H9 (cell line): ENCODE data around the gene AHSG. TPM values are rescaled to one million over a fixed set of nuclear protein-coding genes. Genes with fewer than 3 reads are reported as not detected.

Experiments used
- DNase-seq: peaks from one replicate; pipeline ENCODE4 v3.0.0-alpha.2; 2017
- H2AFZ ChIP-seq: one replicate; pipeline ENCODE4 v1.6.1; 2013; ENCODE audit warnings: mild to moderate bottlenecking, low read length, control low read depth, moderate library complexity
- H2AK5ac ChIP-seq: 2 replicates; pipeline ENCODE4 v1.6.1; 2013; ENCODE audit warnings: low read length, control low read depth, mixed read lengths; ENCODE audit not compliant: insufficient read length
- H2BK120ac ChIP-seq: one replicate; pipeline ENCODE4 v1.6.1; 2013; ENCODE audit warnings: low read depth, mild to moderate bottlenecking, low read length, control low read depth, inconsistent platforms; ENCODE audit not compliant: poor library complexity, severe bottlenecking
- H2BK12ac ChIP-seq: 2 replicates; pipeline ENCODE4 v1.6.1; 2013; ENCODE audit warnings: low read length, control low read depth, mixed read lengths, low read depth; ENCODE audit not compliant: insufficient read length
- H2BK15ac ChIP-seq: 2 replicates; pipeline ENCODE4 v1.6.1; 2013; ENCODE audit warnings: low read depth, low read length, control low read depth
- H2BK20ac ChIP-seq: one replicate; pipeline ENCODE4 v1.6.1; 2013; ENCODE audit warnings: low read depth, mild to moderate bottlenecking, low read length, control low read depth, inconsistent platforms; ENCODE audit not compliant: poor library complexity, severe bottlenecking
- H2BK5ac ChIP-seq: 2 replicates; pipeline ENCODE4 v1.6.1; 2013; ENCODE audit warnings: low read length, control low read depth, mixed read lengths; ENCODE audit not compliant: insufficient read length
- H3K14ac ChIP-seq: 2 replicates; pipeline ENCODE4 v1.6.1; 2013; ENCODE audit warnings: low read length, control low read depth; ENCODE audit not compliant: insufficient read depth
- H3K18ac ChIP-seq: 2 replicates; pipeline ENCODE4 v1.6.1; 2013; ENCODE audit warnings: low read depth, mild to moderate bottlenecking, mixed read lengths, low read length, control low read depth; ENCODE audit not compliant: insufficient read length
- H3K23ac ChIP-seq: 2 replicates; pipeline ENCODE4 v1.6.1; 2013; ENCODE audit warnings: low read length, control low read depth, mixed read lengths, low read depth; ENCODE audit not compliant: insufficient read length
- H3K23me2 ChIP-seq: 2 replicates; pipeline ENCODE4 v1.6.1; 2013; ENCODE audit warnings: low read depth, mild to moderate bottlenecking, mixed read lengths, low read length, control low read depth; ENCODE audit not compliant: insufficient read length, poor library complexity, severe bottlenecking
- H3K27ac ChIP-seq: 2 replicates; pipeline ENCODE4 v1.5.1; 2013; ENCODE audit warnings: low read length, control low read depth, mixed read lengths, low read depth; ENCODE audit not compliant: insufficient read length
- H3K27me3 ChIP-seq: 2 replicates; pipeline ENCODE4 v1.6.1; 2013; ENCODE audit warnings: low read length, control low read depth, inconsistent platforms; ENCODE audit not compliant: insufficient read depth
- H3K4ac ChIP-seq: 2 replicates; pipeline ENCODE4 v1.6.1; 2013; ENCODE audit warnings: low read depth, mild to moderate bottlenecking, control low read depth, inconsistent platforms, low read length, moderate library complexity
- H3K4me1 ChIP-seq: 2 replicates; pipeline ENCODE4 v1.6.1; 2013; ENCODE audit warnings: low read length, control low read depth, inconsistent platforms; ENCODE audit not compliant: insufficient read depth
- H3K4me2 ChIP-seq: 2 replicates; pipeline ENCODE4 v1.6.1; 2013; ENCODE audit warnings: low read length, control low read depth, mixed read lengths; ENCODE audit not compliant: insufficient read length, insufficient read depth
- H3K56ac ChIP-seq: 2 replicates; pipeline ENCODE4 v1.6.1; 2013; ENCODE audit warnings: low read depth, mild to moderate bottlenecking, mixed read lengths, low read length, control low read depth; ENCODE audit not compliant: insufficient read length
- H3K79me1 ChIP-seq: 2 replicates; pipeline ENCODE4 v1.6.1; 2013; ENCODE audit warnings: low read depth, mild to moderate bottlenecking, moderate library complexity, low read length, control low read depth, inconsistent platforms; ENCODE audit not compliant: insufficient read depth, poor library complexity, severe bottlenecking
- H3K79me2 ChIP-seq: 2 replicates; pipeline ENCODE4 v1.6.1; 2013; ENCODE audit warnings: low read length, control low read depth, inconsistent platforms; ENCODE audit not compliant: insufficient read depth
- H3K9ac ChIP-seq: 2 replicates; pipeline ENCODE4 v1.6.1; 2013; ENCODE audit warnings: low read length, control low read depth, mixed read lengths; ENCODE audit not compliant: insufficient read length; ENCODE audit errors: extremely low read depth
- H3K9me3 ChIP-seq: one replicate; pipeline ENCODE4 v1.6.1; 2013; ENCODE audit warnings: low read depth, low read length, inconsistent platforms; ENCODE audit not compliant: control insufficient read depth
- H3T11ph ChIP-seq: one replicate; pipeline ENCODE4 v1.6.1; 2013; ENCODE audit warnings: mild to moderate bottlenecking, low read length, control low read depth, inconsistent platforms
- H4K20me1 ChIP-seq: one replicate; pipeline ENCODE4 v1.6.1; 2013; ENCODE audit not compliant: control insufficient read depth, insufficient read length, insufficient read depth
- H4K5ac ChIP-seq: 2 replicates; pipeline ENCODE4 v1.6.1; 2013; ENCODE audit warnings: low read depth, mild to moderate bottlenecking, mixed read lengths, low read length, control low read depth; ENCODE audit not compliant: insufficient read length
- H4K8ac ChIP-seq: replicated peaks from 2 replicates; pipeline ENCODE4 v1.6.1; 2013; ENCODE audit warnings: low read length, control low read depth, mixed read lengths, low read depth; ENCODE audit not compliant: insufficient read length
- H4K91ac ChIP-seq: 2 replicates; pipeline ENCODE4 v1.6.1; 2013; ENCODE audit warnings: low read depth, mild to moderate bottlenecking, moderate library complexity, mixed read lengths, low read length, control low read depth; ENCODE audit not compliant: insufficient read length
- H3K27ac Mint-ChIP-seq, 3 experiments: 2 replicates in 2 of 3; 3 replicates in 1 of 3; pipeline ENCODE4 v1.8.0; 2020 to 2021; ENCODE audit warnings: mixed read lengths in 3 of 3, mild to moderate bottlenecking in 1 of 3, moderate library complexity in 1 of 3
- H3K27me3 Mint-ChIP-seq: 2 replicates; pipeline ENCODE4 v1.8.0; 2021; ENCODE audit warnings: low read depth, mild to moderate bottlenecking, moderate library complexity, mixed read lengths
- H3K36me3 Mint-ChIP-seq, 3 experiments: 2 replicates in 2 of 3; 3 replicates in 1 of 3; pipeline ENCODE4 v1.8.0; 2020 to 2021; ENCODE audit warnings: low read depth in 3 of 3, mixed read lengths in 3 of 3; ENCODE audit not compliant: insufficient read depth in 1 of 3
- H3K4me1 Mint-ChIP-seq, 2 experiments: 2 replicates each; pipeline ENCODE4 v1.8.0; 2020; ENCODE audit warnings: mixed read lengths in 2 of 2
- H3K4me3 Mint-ChIP-seq, 2 experiments: 2 replicates in 1 of 2; 3 replicates in 1 of 2; pipeline ENCODE4 v1.8.0; 2020 to 2021; ENCODE audit warnings: mild to moderate bottlenecking in 2 of 2, mixed read lengths in 2 of 2, moderate library complexity in 1 of 2
- H3K9me3 Mint-ChIP-seq, 2 experiments: 2 replicates in 1 of 2; 3 replicates in 1 of 2; pipeline ENCODE4 v1.8.0; 2020; ENCODE audit warnings: mild to moderate bottlenecking in 2 of 2, mixed read lengths in 2 of 2, moderate library complexity in 1 of 2
- WGBS: extraction: QIAGEN DNeasy Blood & Tissue Kit; methylation state at CpG from one replicate; pipeline ENCODE4 v1.1.7; 2013; ENCODE audit warnings: missing lambda C conversion rate, low lambda C conversion rate, mixed read lengths; ENCODE audit not compliant: insufficient read length; ENCODE audit errors: extremely low coverage; 5-methylcytosine and 5-hydroxymethylcytosine counted together
- total RNA-seq: library from RNA; stranded (reverse); gene quantifications from 2 replicates; pipeline ENCODE4 v1.2.1, GENCODE V29; 2021
- TF ChIP-seq, protein P1 (sequence below): fragments of 200-600 bp; sonication (generic); conservative IDR thresholded peaks from 3 replicates; pipeline ENCODE4 v1.8.0; 2021; ENCODE audit warnings: antibody characterized with exemption, mild to moderate bottlenecking

Gene AHSG
- total RNA-seq, 1 experiment from 2014 or later = not detected

DNA sequence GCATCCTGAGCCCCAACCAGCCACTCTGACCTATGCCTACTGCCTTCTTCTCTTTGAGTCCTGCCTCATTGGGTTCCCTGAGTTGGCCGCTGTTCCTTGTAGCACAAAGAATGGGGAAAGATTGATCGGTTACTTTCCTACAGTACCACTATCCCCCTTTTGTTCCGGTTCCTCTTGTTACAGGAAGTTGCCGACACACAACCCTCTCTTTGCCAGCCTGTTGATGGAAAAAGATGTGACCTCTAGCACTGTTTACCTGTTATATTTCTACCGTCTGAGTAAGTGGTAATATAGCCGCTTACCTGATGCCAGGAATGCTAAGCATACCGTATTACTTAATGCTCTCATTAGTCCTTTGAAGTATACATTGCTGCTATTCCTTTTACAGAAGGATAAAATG lies 9.7 kb upstream of the AHSG start:
- H3K9ac ChIP-seq = no peak overlapping the region
- no peaks in the 10 kb centered on the region for H3K79me1 ChIP-seq
- no peaks in the 10 kb centered on the region for H3K27me3 ChIP-seq
- no peak overlapping the region for H2BK12ac ChIP-seq
- H3K4me1 ChIP-seq = no peaks in the 10 kb centered on the region
- no peak overlapping the region for H4K91ac ChIP-seq
- no peak overlapping the region for H3K27ac ChIP-seq
- WGBS = no CpG with 5 or more reads among the region's 7 CpGs
- no peaks in the 10 kb centered on the region for H3K9me3 ChIP-seq
- no peak overlapping the region for H3K14ac ChIP-seq
- Mint-ChIP-seq H3K27me3 (peaks cover 4% of the 10 kb centered on the region; the same call in 1 of the 2 replicates), H3K36me3 (no peaks in the 10 kb centered on the region; a peak in 1 of 7 replicates), H3K4me3 (no peak overlapping the region), H3K9me3 (no peaks in the 10 kb centered on the region), H3K4me1 (no peaks in the 10 kb centered on the region), H3K27ac (no peak overlapping the region)
- H2BK20ac ChIP-seq = no peak overlapping the region
- TF ChIP-seq, protein P1, sequence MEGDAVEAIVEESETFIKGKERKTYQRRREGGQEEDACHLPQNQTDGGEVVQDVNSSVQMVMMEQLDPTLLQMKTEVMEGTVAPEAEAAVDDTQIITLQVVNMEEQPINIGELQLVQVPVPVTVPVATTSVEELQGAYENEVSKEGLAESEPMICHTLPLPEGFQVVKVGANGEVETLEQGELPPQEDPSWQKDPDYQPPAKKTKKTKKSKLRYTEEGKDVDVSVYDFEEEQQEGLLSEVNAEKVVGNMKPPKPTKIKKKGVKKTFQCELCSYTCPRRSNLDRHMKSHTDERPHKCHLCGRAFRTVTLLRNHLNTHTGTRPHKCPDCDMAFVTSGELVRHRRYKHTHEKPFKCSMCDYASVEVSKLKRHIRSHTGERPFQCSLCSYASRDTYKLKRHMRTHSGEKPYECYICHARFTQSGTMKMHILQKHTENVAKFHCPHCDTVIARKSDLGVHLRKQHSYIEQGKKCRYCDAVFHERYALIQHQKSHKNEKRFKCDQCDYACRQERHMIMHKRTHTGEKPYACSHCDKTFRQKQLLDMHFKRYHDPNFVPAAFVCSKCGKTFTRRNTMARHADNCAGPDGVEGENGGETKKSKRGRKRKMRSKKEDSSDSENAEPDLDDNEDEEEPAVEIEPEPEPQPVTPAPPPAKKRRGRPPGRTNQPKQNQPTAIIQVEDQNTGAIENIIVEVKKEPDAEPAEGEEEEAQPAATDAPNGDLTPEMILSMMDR = no peak
- no peak for DNase-seq
- no peak overlapping the region for H3K18ac ChIP-seq
- H2BK120ac ChIP-seq = no peak overlapping the region
- H2AK5ac ChIP-seq = no peak overlapping the region
- no peak overlapping the region for H2BK5ac ChIP-seq
- H4K5ac ChIP-seq = no peak overlapping the region
- H3K23ac ChIP-seq = no peak overlapping the region
- H3K23me2 ChIP-seq = no peaks in the 10 kb centered on the region
- no peaks in the 10 kb centered on the region for H4K20me1 ChIP-seq
- H3K79me2 ChIP-seq = no peaks in the 10 kb centered on the region
- H3K56ac ChIP-seq = no peak overlapping the region
- no peak overlapping the region for H2BK15ac ChIP-seq
- H3K4ac ChIP-seq = no peak overlapping the region
- no peak overlapping the region for H3T11ph ChIP-seq
- H2AFZ ChIP-seq = no peak overlapping the region
- no peak overlapping the region for H3K4me2 ChIP-seq
- H4K8ac ChIP-seq = no peak overlapping the region
